SK-N-SH (cell line): Measurements from ENCODE around the gene MUC22.
"Not testable (repeated sequence)": the region's sequence is repeated elsewhere in the genome, so short reads cannot be mapped to it uniquely, and the experiment has no call there.

ENCODE experiments used
- CTCF ChIP-seq: fragments of 200-600 bp; sonication (generic); IDR thresholded peaks from 2 replicates; pipeline ENCODE4 v1.6.1; 2017; ENCODE audit warnings: antibody characterized with exemption, mild to moderate bottlenecking, moderate library complexity
- GABPA ChIP-seq: IDR thresholded peaks from 2 replicates; pipeline ENCODE4 v1.4.0; 2012; ENCODE audit warnings: low read depth, mild to moderate bottlenecking
- REST ChIP-seq: IDR thresholded peaks from 2 replicates; pipeline ENCODE4 v1.6.1; 2012; ENCODE audit warnings: mild to moderate bottlenecking, low read depth, low read length, moderate library complexity
- USF2 ChIP-seq: fragments of 150-350 bp; IDR thresholded peaks from 2 replicates; pipeline ENCODE4 v1.6.1; 2017; ENCODE audit warnings: antibody characterized with exemption, low read length, low read depth, borderline replicate concordance
- YY1 ChIP-seq: IDR thresholded peaks from 2 replicates; pipeline ENCODE4 v1.4.0; 2012; ENCODE audit warnings: low read depth, mild to moderate bottlenecking

GRCh38 chr6:31020631-31021255 is 10.5 kb downstream of the MUC22 start:
- TF ChIP-seq REST, YY1, GABPA, CTCF, USF2: not testable (repeated sequence)
